NCI-H774 (cell line): ENCODE results near the gene BANF2.
"Not testable (repeated sequence)": the region's sequence is repeated elsewhere in the genome, so short reads cannot be mapped to it uniquely, and the experiment has no call there.

Experiments used
- DNase-seq: peaks from one replicate; lab custom pipeline; 2025; lab: John Stamatoyannopoulos, UW

The BANF2 gene

DNA sequence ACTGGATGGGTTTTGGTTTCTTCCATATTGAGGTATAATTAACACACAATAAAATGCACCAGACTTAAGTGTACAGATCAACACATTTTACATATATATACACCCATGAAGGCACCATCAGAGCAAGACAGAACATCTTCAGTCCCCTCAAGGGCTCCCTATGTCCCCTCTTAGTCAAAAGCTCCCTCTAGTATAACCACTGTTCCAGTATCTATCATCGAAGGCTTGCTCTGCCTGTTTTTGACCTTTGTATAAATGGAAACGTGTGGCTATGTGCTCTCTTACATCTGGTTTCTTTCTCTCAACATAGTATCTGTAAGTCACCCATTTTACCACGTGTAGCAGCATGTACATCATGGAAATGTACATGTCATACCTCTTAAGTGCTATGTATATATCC lies 66.5 kb downstream of the BANF2 start:
- no peak for DNase-seq

DNA sequence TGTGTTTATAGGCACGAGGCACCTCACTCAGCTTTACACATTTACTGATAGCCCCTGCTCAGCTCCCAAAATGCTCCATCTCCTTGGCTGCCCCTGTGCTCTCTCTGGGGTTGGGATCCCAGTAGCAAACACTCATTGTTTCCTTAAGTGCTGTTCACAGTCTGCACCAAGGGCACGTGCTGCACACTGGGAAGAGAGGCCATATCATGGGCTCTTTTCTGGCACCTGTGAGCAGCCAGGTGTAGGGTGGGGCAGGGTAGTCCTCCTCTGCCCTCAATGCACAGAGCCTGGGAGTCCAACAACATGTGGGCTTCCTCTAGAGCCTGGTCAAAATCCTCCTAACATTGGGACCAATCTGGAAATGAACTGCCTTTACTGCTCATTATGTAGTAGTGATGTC lies 67.9 kb downstream of the BANF2 start:
- no peak for DNase-seq

DNA sequence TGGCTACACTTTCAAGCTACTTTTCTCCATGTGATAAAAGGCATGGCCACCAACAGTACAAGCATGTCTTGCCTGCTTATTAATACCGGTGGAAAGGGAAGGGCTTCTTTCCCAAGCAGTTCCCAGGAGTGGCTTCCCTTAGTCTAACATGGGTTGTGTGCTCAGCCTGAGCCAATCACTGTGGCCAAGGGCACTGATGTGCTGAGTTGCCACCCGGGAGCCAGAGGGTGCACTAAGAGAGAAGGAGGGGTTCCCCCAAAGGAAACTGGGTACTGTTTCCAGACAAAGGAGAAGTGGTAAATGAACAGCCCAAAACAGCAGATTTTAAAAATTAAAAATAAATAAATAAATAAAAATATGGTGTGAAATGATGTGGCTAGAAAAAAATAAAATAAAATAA lies 68.5 kb downstream of the BANF2 start:
- no peak for DNase-seq

- DNase-seq, result not testable (repeated sequence)
These were observed 70.0 kb downstream of the BANF2 start for GRCh38 chr20:17769716-17770115.

GRCh38 chr20:17771206-17772004 lies 71.6 kb downstream of the BANF2 start:
- DNase-seq, result no peak

DNA sequence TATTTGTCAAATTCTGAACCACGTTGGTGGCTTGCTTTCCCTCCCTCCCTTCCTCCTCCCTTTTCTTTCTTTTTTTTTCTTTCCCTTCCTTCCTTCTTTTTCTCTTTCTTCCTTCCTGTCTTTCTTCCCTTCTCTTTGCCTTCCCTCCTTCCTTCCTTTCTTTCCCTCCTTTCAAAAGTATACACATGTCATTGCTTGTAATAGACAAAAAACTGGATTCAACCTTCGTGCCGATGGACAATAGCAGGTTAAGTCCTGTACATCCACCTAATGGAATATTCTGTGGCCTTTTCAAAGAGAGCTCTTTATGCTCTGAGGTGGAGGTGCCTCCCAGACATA lies 72.2 kb downstream of the BANF2 start:
- no peak for DNase-seq

GRCh38 chr20:17773619-17774018 lies 73.9 kb downstream of the BANF2 start:
- DNase-seq, result no peak

DNA sequence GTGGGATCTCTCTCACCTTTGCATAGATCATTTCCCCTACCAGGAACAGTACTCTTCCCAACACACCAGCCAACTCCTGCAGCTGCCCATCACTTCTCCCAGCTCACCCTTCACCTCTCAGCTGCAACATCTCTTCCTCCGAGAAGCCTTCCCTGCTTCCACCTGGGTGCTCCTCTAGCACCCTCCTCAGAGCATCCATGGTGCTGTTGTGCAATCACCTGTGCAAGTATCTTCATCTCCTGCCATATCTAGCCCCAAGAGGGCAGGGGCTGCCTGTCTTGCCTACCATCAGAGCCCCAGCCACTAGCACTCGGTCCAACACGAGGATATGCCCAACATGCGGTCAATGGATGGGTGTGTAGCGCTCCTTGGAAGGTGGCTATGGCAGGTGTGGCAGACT lies 75.8 kb downstream of the BANF2 start:
- DNase-seq, result no peak

- DNase-seq, result no peak
These were observed 76.8 kb downstream of the BANF2 start for GRCh38 chr20:17776551-17776950.

- DNase-seq, result not testable (repeated sequence)
These were observed 79.2 kb downstream of the BANF2 start for GRCh38 chr20:17779011-17779410.

DNA sequence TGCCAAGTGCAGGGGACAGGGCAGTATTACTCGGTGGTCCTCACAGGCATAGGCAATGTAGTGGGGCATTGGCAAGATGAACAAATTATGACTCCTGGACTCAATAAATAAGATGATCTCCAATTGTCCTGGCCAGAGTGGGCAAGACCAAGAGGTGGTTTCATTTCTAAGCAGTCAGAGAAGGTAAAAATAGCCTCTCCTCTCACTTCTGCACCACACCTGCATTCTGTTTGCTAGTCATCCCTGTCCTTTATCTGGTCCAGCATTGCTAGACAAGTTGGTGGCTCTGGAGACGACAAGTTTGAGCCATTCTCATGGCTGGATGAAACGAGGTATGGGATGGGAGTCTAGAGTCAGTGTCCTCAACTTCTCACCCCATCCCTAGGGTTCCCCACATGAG lies 83.0 kb downstream of the BANF2 start:
- DNase-seq, result no peak

DNA sequence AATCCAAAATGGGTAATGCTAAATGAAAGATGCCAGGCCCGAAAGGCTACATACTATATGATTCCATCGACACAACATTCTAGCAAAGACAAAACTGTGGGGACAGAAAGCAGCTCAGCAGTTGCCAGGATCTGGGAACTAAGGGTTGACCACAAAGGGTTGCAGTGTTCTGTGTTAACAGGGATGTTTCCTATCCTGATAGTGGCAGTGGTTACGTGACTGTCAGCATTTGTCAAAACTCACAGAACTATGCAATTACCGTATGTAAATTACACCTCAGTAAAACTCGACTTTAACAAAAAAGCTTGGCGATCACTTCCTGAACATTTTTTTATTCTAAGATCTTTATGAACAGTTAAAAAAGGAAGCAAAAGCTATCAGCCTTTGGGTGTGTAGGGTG lies 83.9 kb downstream of the BANF2 start:
- DNase-seq, result no peak

GRCh38 chr20:17785007-17785406 lies 85.2 kb downstream of the BANF2 start:
- no peak for DNase-seq
